ENCODE data around the gene LSAMP.
"Not testable (repeated sequence)": the region's sequence is repeated elsewhere in the genome, so short reads cannot be mapped to it uniquely, and the experiment has no call there.

Gene LSAMP

DNA sequence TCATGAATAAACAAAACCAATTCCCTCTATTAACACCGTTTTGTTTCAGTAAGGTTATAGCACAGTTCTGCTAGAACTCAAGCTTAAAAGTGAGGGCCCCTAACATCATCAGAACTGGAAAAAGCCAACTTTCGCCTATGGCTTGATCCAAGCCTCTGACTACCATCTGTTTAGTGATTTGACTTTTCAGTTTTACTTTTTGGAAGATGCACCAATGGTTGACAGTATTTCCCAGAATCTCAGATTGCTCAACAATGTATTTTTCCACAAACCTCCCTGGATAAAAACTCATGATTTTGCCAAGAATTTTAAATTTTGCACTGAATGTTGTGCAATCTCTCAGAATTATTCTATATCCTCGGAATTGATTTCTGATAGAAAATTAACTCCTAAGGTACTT, 190.7 kb downstream of the LSAMP start:
- no peak for DNase-seq (ENCODE audit: low read depth, low spot score)
- no peak overlapping the region for H3K27ac ChIP-seq

DNA sequence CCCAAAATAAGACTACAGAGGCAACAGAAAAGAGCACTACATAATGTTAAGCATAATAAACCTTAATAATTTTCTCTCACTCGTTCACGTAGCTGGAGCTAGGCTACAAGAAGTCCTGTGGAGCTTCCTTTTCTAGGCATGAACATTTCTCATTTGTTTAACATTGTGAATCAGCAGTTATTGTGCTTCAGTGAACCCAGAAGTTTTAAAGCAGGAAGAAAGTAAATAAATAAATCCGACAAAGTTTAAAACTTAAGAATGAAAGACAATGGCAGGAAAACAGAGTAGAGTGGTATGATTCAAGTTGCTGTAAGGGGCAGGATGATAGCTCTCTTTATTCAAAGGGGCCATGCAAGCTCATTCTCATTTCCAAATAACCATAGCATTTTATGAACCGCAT, 191.8 kb downstream of the LSAMP start:
- DNase-seq (ENCODE audit: low read depth, low spot score) = no peak
- no peak overlapping the region for H3K27ac ChIP-seq

DNA sequence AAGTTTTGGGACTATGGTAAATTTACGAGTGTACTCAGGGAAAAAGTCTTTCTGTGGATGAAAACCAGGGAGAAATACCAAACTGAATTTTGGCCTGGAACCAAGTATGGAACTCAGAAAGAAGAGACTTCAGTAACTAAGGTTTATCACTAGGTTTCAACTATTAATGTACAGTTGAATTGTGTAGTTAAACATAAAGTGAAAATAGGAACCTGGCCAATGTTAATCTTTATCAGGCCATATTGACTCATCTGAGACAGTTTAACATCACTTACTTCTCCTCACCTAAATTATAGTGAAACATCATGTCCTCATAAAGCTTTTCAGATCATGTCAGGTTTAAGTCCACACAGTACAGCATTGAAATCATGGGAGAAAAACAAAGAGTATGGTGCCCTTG, 197.7 kb downstream of the LSAMP start:
- DNase-seq (ENCODE audit: low read depth, low spot score) = no peak
- H3K27ac ChIP-seq = no peak overlapping the region

DNA sequence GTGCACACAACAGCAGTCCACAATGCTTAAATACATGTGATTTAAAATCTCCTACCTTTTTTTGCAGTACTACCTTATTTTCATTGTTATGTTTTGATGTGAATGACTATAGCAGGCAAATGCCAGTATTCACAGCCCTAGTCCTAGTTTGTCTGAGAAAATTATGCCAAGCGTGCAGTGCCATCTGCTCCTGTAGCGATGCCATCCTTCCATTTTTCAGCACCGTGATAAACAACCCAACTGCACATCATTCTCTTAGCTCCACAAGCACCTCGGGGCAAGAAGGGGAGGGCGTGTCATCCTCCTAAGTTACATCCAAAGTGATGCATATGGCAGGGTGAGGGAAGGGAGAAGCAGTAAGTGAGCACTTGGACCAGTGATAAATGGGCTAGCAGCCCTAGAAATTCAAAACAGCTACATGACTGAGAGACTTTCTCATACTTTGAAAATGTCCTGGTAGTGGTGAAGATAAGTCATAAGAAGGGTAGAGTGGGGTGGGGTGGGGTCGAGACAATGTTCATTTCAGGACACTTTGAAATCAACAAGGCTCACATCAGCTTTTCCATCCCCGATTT, 198.8 kb downstream of the LSAMP start:
- DNase-seq (ENCODE audit: low read depth, low spot score) = no peak
- H3K27ac ChIP-seq = no peak overlapping the region

DNA sequence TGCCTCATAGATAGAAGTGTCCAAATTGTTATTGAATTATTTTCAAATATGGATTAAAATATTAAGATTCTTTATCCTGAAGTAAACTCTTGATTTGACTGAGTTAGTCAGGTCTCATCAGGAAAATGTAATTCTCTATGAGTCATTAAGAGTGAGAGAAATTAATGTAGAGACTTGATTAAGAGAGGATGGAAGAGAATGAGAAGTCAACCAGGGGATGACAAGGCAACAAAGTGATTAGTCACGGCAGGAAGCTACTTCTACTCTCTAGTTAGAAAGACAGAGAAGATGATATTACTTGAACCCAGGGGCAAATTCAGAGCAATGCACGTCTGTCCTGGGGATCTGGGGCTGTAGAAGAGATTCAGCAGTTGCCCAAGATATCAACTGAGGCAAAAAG, 202.5 kb downstream of the LSAMP start:
- H3K27ac ChIP-seq = no peak overlapping the region
- no peak for DNase-seq (ENCODE audit: low read depth, low spot score)

DNA sequence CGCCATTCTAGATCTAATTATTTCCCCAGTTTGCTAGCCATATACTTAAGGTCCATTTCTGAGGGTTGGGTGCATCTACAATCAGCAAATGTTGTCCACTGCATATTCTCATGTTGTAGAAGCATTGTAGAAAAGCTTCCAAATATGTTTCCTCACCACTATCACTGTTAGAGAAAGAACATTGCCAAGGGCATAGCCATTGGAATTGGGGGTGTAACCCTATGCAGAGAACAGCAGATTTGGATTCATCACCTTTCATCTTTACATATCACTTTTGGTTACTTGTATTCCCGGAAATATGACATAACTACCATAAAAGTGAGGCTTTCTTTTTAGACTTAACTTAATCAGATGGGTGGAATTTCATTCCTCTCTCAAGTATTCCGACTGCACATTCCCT, 203.6 kb downstream of the LSAMP start:
- DNase-seq (ENCODE audit: low read depth, low spot score) = no peak
- no peak overlapping the region for H3K27ac ChIP-seq

DNA sequence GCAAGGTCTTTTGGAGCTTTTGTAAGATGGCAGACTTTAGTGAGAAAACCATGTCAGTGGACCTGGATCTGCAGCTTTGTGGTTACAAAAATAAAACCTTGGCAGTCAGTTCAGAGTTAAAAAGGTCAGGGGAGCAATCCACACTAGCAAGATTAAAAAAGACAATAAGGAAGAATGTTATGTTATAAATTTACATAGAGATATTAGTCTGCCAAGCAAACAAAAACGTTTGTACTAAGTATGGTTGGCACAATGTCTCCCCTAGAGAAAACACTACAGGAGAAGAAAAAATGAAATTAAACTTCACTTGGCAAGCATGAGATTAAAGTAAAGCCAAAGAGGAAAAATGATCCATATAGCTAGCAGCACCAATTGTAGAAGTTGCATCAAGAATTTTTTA, 205.0 kb downstream of the LSAMP start:
- no peak overlapping the region for H3K27ac ChIP-seq
- DNase-seq (ENCODE audit: low read depth, low spot score) = no peak

DNA sequence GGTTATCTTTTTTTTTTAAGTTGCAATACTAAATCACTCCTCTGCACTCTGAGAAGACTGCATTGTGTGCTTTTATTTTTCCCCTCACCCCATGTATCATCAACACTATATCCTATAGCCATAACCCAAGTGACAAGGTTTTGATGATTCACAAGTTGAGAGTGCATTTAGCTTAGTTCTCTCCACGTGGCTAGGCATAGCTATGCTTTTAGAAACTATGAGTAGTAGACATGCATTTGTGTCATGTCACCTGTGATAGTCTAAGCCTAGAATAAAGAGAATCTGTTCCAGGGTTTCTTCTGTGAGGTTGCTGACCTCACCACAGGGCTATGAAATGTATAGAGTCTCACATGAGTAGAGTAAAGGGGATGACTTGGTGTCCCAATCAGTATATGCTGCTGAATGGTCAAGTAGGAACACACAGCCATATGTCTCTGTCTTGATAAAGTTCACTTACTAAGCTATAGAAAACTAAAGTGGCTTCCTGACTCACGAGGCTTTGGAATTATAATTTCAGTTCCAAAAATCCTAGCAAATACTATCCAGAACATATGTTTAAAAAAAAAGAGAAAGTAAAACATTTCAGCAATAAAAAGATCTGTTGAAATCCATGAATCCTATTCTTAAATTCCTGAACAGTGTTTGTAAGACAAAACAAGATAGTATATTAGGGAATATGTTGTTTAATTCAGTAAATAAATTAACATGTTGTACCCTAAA, 206.3 kb downstream of the LSAMP start:
- DNase-seq (ENCODE audit: low read depth, low spot score) = no peak

DNA sequence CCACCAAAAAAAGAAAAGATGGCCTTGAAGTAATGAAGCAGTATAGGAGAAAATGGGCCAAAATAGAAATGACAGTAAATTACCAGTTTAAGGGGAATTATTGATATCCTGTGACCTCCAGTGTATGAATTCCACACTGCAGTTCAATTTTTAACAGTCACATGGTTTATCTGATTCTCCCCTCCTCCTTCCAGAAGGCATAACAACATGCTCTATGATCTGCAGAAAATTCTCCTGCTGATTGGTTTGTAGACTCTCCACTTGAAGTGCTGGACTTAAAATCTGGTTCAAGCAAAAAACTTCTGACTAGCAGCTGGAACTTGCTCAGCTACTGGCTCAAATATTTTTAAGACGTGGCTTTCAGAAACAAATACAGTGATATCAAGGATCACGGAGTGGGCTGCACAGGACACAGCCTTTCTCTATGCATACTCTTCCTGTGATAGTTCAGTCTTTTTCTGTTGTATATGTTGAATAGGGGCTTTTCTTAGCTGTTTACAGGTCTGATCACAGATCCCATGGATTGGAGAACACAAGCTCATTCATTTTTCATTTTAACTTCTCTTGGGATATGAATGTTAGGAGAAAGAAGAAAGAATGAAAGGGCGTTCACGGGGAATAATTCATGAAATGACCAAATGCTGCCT, 211.5 kb downstream of the LSAMP start:
- DNase-seq (ENCODE audit: low read depth, low spot score) = no peak
- H3K27ac ChIP-seq = no peak overlapping the region

More for the DNA sequence above, 206.3 kb downstream of the LSAMP start:
- H3K27ac ChIP-seq = no peak overlapping the region

DNA sequence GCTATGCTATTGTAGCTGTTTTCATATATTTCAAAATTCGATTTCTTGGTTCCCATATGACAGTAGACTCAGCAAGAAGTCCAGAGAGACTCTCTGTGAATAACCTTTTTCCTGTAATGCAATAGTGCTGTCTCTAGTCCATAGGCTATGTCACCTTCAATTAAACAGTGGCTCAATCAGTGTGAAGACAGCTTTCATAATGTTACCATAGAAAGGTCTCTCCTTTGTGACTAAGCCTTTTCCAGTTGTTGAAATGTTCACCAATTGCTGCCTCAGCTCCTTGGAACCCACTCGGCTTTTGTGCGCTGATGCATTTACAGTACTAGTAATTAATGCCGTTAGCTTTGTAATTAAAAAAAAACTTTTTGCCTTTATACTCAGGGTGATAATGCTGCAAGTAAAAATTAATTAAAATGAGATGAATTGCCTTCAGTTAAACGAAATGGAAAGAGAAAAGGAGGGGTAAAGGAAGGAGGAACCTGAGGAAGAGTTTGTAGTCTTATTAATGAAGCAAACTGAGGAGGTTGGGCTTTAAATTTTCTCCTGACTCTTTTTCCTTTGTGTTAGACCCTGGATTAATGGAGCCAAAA, 214.8 kb downstream of the LSAMP start:
- no peak overlapping the region for H3K27ac ChIP-seq
- no peak for DNase-seq (ENCODE audit: low read depth, low spot score)

DNA sequence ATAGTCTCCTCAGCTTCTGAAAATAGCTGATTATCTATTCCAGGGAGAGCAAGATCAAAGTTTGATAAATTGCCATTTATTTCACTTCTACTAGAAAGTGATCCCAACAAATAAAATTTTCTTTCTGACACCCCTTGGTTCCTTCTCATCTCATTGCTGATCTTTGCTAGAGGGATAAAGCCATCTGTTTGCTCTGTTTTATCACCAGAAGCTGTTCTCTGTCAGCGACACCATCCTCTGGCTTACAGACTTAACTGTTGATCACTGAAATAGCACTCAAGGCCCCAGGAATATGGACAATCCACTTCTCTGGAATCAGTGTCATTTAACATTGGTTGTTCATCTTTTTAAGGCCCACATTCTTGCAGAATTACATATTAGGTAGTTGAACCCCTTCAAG, 219.0 kb downstream of the LSAMP start:
- H3K27ac ChIP-seq = no peak overlapping the region
- no peak for DNase-seq (ENCODE audit: low read depth, low spot score)

DNA sequence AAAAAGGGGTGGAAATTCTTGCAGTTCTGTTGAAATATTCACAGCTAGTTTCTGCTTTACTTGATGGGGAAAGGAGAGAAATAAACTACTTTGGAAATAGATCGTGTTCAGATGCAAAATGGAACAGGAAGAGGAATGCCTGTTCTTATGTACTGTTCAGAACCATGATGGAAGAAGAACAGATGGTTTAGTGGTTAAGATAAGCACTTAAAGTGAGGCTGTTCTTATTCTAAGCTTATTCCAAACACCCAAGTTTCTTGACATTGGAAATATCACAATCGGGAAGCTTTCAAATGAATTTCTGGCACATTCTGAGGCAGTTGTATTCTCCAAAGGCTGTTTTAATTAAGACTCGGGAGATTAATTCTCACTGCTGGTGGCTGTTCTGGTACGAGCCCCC, 228.5 kb downstream of the LSAMP start:
- no peak overlapping the region for H3K27ac ChIP-seq
- DNase-seq (ENCODE audit: low read depth, low spot score) = no peak

DNA sequence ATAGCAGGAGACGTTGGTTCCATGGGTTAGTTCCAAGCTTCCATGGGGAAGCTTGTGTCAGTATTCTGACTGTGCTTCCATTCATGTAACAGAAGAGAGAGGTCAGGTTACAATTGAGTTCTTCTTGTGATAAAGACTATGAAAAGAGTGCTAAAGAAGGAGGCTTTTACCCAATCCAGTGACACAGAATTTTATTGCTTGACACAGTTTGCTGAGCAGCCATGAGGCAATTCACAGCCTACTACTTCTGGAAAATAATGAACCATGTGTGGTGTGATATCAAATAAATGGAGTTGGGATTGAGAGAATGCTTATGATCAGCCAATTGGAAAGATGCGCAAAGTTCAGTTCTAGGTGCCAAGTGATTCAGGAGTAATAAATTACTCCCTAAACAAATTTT, 233.4 kb downstream of the LSAMP start:
- no peak for DNase-seq (ENCODE audit: low read depth, low spot score)
- H3K27ac ChIP-seq = no peak overlapping the region

DNA sequence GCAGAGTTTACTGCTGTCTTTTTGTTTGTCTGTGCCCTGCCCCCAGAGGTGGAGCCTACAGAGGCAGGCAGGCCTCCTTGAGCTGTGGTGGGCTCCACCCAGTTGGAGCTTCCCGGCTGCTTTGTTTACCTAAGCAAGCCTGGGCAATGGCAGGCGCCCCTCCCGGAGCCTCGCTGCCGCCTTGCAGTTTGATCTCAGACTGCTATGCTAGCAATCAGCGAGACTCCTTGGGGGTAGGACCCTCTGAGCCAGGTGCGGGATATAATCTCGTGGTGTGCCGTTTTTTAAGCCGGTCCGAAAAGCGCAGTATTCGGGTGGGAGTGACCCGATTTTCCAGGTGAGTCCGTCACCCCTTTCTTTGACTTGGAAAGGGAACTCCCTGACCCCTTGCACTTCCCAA, 236.5 kb downstream of the LSAMP start:
- not testable (repeated sequence) for H3K27ac ChIP-seq; DNase-seq (ENCODE audit: low read depth, low spot score)

DNA sequence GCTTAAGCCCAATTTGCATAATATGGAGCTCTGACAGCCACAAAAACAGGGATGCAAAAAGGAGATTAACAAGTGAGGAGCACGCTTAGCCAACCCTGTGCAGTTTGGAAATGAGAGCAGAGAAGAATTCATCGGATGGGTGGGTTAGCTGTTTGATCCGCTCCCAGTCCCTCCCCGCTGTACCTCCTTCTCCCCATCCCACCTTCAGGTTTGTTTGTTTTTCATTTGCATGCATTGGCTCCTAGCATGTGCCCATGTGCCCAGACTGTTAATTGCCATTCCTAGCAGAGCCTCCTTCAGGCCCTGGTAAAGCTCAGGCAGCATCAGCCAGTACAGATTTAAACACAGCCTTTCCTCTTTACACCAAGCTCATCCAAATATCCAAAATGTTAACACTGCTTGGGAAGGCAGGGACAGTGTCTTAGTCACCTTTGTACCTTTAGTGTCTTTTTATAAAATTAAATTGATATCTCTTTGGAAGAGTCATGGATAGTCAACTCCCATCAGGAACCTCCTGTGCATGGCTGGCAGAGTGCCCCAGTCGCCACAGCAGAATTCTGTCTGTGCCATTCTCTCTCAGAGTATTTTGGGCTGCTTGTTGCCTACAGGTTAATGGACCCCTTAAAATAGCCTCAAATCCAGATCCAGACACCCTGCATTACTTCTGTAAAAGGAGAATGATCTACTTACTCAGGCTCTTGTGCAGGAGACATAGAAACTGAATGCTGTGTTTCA, 244.2 kb downstream of the LSAMP start:
- no peak for DNase-seq (ENCODE audit: low read depth, low spot score)
- H3K27ac ChIP-seq = no peak overlapping the region

DNA sequence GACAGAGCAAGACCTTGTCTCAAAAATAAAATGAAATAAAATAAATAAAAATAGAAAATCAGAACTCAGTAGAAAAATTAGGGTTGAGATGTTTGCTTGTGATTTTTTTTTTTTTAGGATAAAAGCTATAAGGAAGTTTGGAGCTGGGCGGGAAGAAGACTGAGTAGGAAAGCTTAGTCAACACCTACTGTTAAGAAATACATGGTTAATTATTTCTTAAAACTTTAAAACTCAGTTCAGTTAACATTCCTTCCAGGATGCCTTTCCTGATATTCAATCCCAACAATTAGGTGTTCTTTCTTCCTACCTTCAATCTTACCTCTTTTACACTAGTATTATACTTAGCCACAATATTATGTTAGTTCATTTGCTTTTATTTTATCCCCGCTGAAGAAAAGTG, 246.2 kb downstream of the LSAMP start:
- no peak for DNase-seq (ENCODE audit: low read depth, low spot score)
- no peak overlapping the region for H3K27ac ChIP-seq

DNA sequence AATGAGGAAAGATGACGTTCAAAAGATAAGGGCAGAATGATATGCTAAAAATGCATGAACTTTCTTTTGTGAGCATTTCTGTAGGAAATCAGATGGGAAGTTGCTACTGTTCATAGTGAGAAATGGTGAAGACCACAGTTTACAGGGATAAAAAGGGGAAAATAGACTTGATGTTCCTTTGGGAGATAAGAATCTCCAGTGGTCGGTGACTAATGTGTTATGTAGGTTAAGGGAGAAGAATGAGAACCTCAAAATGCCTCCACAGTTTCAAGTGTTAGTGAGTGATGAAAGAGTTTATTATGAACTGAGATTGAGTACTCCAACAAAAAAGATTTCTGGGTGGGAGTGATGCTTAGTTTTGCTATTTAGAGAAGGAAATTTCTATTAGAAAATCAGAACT, 247.2 kb downstream of the LSAMP start:
- no peak for DNase-seq (ENCODE audit: low read depth, low spot score)
- no peak overlapping the region for H3K27ac ChIP-seq

DNA sequence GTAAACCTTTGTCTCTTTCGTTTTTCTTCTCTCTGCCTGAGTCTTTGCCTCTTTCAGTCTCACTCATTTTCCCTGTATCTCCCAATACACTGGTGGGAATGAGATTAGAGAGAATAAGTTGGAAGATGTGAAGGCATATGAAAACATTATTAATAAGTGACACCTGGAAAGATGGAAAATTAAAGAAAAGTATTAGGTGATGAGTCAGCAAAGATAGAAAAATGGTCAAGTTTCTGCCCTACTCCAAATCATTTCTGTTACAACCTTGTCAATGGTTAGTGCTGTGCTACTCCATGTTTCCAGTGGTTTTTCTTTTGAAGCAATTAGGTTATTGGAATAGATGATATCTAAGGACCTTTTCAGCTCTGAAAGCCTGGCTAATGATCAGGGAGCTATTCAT, 252.8 kb downstream of the LSAMP start:
- H3K27ac ChIP-seq = no peak overlapping the region
- DNase-seq (ENCODE audit: low read depth, low spot score) = no peak

DNA sequence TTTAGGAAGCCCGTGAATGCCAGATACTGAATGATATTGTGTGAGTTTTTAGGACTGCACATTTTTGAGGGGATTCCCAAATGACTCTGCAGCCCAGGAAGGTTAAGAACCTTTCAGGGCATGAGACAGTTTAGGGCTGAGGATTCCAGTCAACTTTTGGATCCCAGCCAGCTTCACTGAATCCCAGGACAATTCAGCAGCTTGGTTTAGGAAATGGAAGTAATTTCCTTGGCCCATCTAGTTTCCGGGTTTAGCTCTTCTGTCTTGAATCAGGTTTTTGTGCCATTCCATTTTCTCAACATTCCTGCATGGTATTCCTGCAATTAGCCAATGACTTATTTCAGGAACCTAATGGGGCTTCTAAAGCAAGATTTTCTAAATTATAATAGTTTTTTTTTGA, 253.9 kb downstream of the LSAMP start:
- H3K27ac ChIP-seq = no peak overlapping the region
- DNase-seq (ENCODE audit: low read depth, low spot score) = no peak

DNA sequence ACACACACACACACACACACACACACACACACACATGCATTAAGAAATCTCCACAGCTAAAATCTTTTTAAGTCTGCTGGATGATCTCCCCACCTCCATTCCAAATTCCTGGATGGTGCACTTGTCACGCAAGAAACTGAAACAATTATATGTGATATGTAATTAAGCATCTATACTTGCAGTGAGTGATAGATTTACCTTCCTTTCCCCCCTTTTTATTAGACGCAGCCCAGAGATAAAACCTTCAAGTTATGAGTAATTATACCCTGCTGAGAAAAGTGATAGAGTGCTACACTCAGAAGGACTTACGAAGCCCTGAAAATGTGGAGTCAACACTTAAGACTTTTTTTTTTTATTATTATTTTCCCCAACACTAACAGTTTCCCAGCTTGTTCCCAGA, 255.2 kb downstream of the LSAMP start:
- no peak for DNase-seq (ENCODE audit: low read depth, low spot score)

DNA sequence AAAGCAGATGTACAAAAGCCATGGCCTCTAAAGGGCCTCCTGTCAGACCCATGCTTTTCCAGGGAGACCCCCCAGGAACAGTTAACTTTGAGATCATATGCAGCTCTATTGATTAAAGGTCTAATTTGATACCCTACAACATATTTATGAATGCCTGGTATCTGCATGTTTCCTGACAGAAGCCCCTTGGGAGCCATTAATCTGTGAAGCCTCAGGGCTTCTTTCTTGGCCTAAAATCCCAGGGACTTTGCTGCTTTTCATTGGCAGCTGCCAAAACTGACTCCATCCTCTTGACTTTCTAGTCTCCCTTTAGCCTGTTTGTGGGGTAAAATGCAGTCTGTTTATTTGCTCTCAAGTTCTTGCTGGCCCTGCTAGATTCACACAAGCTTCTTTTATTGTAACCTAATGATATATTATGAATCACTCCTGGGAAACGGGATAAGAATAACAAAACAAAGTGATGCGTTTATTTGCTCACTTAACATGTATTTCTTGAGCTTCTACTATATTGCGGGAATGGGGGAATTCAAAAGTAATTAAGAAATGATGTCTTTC, 257.0 kb downstream of the LSAMP start:
- no peak for DNase-seq (ENCODE audit: low read depth, low spot score)
- no peak overlapping the region for H3K27ac ChIP-seq

More for the DNA sequence above, 255.2 kb downstream of the LSAMP start:
- no peak overlapping the region for H3K27ac ChIP-seq
